Small intestine (tissue), 7 donors: Measurements from ENCODE around the gene DIDO1. TPM values are rescaled to one million over a fixed set of nuclear protein-coding genes. Genes with fewer than 3 reads are reported as not detected.
"Not testable (repeated sequence)": the region's sequence is repeated elsewhere in the genome, so short reads cannot be mapped to it uniquely, and the experiment has no call there.

Experiments used
- DNase-seq, 2 donors: peaks; one replicate each; pipeline versions ENCODE4 v3.0.0 to v3.0.0-alpha.2; 2013
- FAIRE-seq: peaks from 2 replicates; lab custom pipeline; 2012; peaks lifted over from hg19 to GRCh38; lab: Jason Lieb, UNC
- H3K27ac ChIP-seq, 3 donors: one replicate each; pipeline ENCODE4 v1.5.1; 2013; ENCODE audit warnings: low read length in 2 of 3, mild to moderate bottlenecking in 2 of 3, control low read depth in 1 of 3, inconsistent platforms in 1 of 3, low read depth in 1 of 3, moderate library complexity in 1 of 3
- H3K27me3 ChIP-seq, 3 donors: one replicate each; pipeline ENCODE4 v1.6.1; 2013; ENCODE audit warnings: low read length in 3 of 3, inconsistent platforms in 1 of 3; ENCODE audit not compliant: control insufficient read depth in 3 of 3, insufficient read depth in 3 of 3
- H3K36me3 ChIP-seq, 3 donors: one replicate each; pipeline ENCODE4 v1.6.1; 2013; ENCODE audit warnings: low read length in 3 of 3, inconsistent platforms in 1 of 3, low read depth in 1 of 3, mild to moderate bottlenecking in 1 of 3, moderate library complexity in 1 of 3; ENCODE audit not compliant: control insufficient read depth in 3 of 3, insufficient read depth in 2 of 3
- H3K4me1 ChIP-seq, 3 donors: one replicate each; pipeline ENCODE4 v1.6.1; 2013; ENCODE audit warnings: low read length in 2 of 3, inconsistent platforms in 1 of 3, low read depth in 1 of 3, mild to moderate bottlenecking in 1 of 3, moderate library complexity in 1 of 3; ENCODE audit not compliant: control insufficient read depth in 3 of 3, insufficient read depth in 2 of 3
- H3K4me3 ChIP-seq, 3 donors: one replicate each; pipeline ENCODE4 v1.5.1; 2013; ENCODE audit warnings: low read length in 3 of 3, control low read depth in 1 of 3, inconsistent platforms in 1 of 3, low read depth in 1 of 3, mild to moderate bottlenecking in 1 of 3, moderate library complexity in 1 of 3
- H3K9me3 ChIP-seq, 2 donors: one replicate each; pipeline ENCODE4 v1.6.1; 2013; ENCODE audit warnings: low read depth in 1 of 2, low read length in 1 of 2; ENCODE audit not compliant: control insufficient read depth in 2 of 2, insufficient read depth in 1 of 2
- WGBS, 3 donors: extraction: QIAGEN DNeasy Blood & Tissue Kit; methylation state at CpG; one replicate each; pipeline ENCODE4 v1.1.7; 2013; 5-methylcytosine and 5-hydroxymethylcytosine counted together
- polyA plus RNA-seq, 4 donors: library from polyadenylated mRNA; stranded (reverse) in 3 of 4; unstranded in 1 of 4; fragments of 200-250 nt in 3 of 4; fragments of 120-200 nt in 1 of 4; gene quantifications; one replicate each; pipeline versions ENCODE4 v1.2.1 to v1.2.3, GENCODE V29; 2013
- donor health status: healthy with polysubstance abuse.
- donor health status: control.
- donor health status: control.
- donor health status: Bipolar disorder and iron deficiency.
- donor health status: healthy.

Gene DIDO1
- polyA plus RNA-seq, 4 donors = 11.6 to 49.4 (median 15.7) TPM

DNA sequence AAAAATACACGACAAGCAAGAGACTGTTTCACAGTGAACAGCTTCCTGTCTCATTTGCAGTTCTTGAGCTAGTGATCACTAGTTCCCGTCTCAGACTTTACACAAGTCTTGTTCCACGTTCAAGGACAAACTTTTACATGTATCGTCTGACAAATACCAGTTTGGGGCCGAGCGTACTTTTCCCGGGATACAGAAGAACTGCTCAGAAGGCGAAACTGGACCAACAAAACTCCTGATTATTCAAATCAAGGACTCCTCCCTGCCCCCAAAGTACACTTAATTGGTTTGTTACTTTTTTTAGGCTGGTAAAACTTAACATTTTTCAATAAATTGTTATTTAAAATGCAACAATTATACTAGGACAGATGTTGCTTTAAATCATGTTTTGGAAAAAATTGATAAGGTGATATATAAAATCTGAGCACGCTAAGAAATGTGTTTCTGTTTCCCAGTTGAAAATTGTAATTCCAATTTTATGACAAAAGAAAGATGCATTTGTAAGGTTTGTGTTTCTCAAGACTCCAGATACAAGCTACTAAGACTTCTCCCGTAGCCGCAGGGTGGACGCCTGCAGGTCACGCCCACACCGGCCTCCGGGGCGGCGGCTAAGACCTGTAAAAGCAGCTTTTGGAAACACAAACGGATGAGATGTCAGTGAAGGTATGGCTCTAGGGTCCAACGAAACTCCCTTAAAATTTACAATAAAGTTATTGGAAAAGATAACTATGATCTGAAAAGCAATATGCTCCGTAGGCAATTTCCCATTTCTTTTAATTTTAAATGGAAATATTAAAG lies 47.9 kb downstream of the DIDO1 start:
- no peaks in the 10 kb centered on the region for H3K9me3 ChIP-seq
- peaks cover 0 to 20% (median 0%) of the 10 kb centered on the region in 3 donors for H3K4me1 ChIP-seq
- H3K27me3 ChIP-seq = no peaks in the 10 kb centered on the region
- DNase-seq (no peak), FAIRE-seq (no peak)
- H3K27ac ChIP-seq = no peak overlapping the region
- WGBS, 3 donors = 88 to 89% (median 88%) methylated on average over 20 of the region's 20 CpGs
- H3K36me3 ChIP-seq = peaks cover 4 to 31% (median 8%) of the 10 kb centered on the region in 3 donors
- H3K4me3 ChIP-seq = no peak overlapping the region

DNA sequence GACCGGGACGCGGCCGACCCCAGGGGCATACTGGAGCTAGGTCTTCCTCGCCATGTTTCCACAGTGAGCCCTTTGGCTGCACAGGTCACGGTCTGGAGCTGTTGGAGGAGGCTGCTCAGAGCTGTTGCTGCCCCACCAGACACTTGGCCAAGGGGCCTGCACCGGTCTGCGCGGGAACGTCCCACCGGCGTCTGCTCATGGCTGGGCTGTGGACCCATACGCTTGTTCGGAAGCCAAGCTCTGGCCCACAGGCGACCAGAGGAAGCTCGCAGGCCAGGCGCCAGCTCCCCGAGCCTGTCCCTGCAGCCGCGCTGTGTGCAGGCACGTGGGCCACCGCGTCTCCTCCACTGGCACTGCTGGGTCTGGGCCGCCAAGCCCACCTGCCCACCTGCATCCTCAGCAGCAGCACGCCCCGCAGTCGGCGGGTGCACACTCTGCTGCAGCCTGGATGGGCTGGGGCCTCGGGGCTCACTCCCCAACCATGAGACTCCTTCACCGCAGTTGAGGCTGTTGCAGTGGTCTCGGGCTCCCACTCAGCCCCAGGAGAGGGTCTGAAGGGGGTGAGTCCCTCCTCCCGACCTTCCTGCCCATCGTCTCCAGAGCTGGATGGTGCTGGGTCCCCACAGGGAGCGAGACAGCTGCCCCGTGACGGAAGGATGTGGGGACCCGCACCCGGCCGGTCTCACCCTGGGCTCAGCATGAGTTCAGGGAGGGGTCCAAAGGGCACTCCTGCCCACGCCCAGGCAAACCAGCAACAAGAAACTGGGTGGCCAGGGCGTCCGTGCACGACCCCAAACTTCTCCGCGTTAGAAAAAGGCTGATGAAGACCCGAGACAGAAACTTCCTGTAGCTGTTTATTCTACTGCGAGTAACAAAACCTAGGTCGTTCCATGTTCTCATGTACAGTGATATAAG lies 49.1 kb downstream of the DIDO1 start:
- peaks cover 4 to 31% (median 8%) of the 10 kb centered on the region in 3 donors for H3K36me3 ChIP-seq
- no peak overlapping the region for H3K4me3 ChIP-seq
- H3K27me3 ChIP-seq = peaks cover 0 to 2% (median 0%) of the 10 kb centered on the region in 3 donors
- 52 to 62% (median 59%) methylated on average over 38 to 48 of the region's 48 CpGs for WGBS, 3 donors
- DNase-seq = peak; percentile 31 to 43
- H3K9me3 ChIP-seq = no peaks in the 10 kb centered on the region
- peak overlapping the region in 1 of 3 donors; percentile 30 for H3K27ac ChIP-seq
- no peak for FAIRE-seq
- peaks cover 0 to 20% (median 0%) of the 10 kb centered on the region in 3 donors for H3K4me1 ChIP-seq

DNA sequence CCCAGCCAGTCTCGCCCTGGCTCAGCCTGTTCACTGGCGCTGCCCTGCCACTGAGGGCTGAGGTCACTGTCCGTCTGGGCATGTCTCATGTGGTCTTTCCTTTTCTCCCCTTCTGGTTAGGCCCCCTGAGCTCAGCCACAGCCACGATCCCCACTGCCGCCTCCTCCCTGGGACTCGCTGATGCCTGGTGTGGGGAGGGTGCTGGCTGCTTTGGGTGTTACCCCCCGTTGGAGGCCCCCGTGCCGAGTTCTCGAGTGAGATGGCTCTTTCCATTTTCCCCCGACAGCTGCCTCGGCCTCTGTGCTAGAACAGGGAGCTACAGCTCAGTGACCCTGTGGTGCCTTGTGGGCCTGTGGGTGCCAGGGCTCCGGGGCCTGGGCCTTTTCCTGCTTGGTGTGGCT lies 49.8 kb downstream of the DIDO1 start:
- H3K27ac ChIP-seq = peak overlapping the region in 1 of 3 donors; percentile 30
- 75 to 81% (median 78%) methylated on average over 11 to 13 of the region's 13 CpGs for WGBS, 3 donors
- H3K36me3 ChIP-seq = peaks cover 4 to 25% (median 8%) of the 10 kb centered on the region in 3 donors
- H3K27me3 ChIP-seq = peaks cover 0 to 4% (median 0%) of the 10 kb centered on the region in 3 donors
- no peak overlapping the region for H3K4me3 ChIP-seq
- DNase-seq = no peak
- no peak for FAIRE-seq
- H3K9me3 ChIP-seq = no peaks in the 10 kb centered on the region
- H3K4me1 ChIP-seq = peaks cover 0 to 20% (median 0%) of the 10 kb centered on the region in 3 donors

DNA sequence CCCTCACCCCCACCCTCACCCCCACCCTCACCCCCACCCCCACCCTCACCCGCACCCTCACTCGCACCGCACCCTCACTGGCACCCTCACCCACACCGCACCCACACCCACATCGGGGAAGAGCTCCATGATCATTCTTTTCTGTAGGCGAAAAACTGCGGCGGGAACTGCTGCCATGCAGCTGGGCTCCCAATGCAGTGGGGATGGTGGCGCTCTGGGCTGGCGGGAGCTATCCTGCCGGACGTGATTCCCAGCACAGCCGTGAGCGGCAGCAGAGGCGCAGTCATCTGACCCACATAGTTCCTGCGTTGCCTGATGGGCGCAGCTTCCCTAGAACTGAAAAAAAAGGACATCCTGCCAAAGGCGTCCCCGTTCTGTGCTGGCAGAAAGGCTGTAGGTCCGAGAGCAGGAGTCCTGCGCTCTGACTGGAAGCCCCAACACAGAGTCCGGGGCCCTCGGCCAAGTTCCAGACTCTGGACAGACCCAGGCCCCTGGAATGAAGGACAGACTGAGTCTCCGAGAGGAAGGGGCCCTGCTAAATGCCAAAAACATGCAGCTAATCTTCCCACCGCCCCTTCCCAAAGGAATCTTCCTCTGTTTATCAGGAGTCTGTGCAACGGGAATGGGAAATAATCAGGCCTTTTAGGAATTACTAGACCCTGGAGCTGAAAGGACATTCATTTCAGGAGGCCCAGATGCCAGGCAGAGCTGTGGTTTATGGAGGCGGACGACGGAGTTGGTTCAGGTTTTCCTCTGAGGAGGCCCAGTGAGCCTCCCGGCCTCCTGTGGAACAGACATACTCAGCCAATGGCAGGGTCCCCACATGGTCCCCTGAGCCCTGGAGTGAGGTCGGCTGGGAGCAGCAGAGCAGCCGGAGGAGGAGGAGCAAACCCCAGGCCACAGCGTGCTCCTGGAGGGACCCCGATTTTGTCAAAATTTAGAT lies 50.6 kb downstream of the DIDO1 start:
- peak overlapping the region in 2 of 3 donors; percentile 13 to 75 for H3K27ac ChIP-seq
- no peaks in the 10 kb centered on the region for H3K9me3 ChIP-seq
- WGBS, 3 donors = 32 to 44% (median 42%) methylated on average over 33 to 34 of the region's 34 CpGs
- no peak overlapping the region for H3K4me3 ChIP-seq
- H3K36me3 ChIP-seq = peaks cover 3 to 17% (median 4%) of the 10 kb centered on the region in 3 donors
- H3K27me3 ChIP-seq = peaks cover 0 to 7% (median 0%) of the 10 kb centered on the region in 3 donors
- peak; percentile 50 to 70 for DNase-seq
- no peak for FAIRE-seq
- H3K4me1 ChIP-seq = peaks cover 0 to 20% (median 0%) of the 10 kb centered on the region in 3 donors

DNA sequence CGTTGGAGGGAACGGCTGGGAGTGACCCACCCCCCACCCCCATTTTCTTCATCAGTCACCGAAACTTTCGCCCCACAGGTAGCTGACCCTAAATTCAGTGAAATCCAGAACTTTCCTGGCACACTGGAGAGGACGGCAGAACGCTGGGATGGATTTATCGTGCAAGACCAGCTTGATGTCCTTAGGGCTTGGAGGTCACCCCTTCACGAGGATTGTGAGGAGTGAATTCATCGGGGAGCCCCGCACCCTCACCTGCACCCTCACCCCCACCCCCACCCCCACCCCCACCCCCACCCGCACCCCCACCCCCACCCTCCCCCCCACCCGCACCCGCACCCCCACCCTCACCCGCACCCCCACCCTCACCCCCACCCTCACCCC lies 51.4 kb downstream of the DIDO1 start:
- 73 to 91% (median 86%) methylated on average over 9 to 10 of the region's 14 CpGs for WGBS, 3 donors
- H3K4me3 ChIP-seq = no peak overlapping the region
- peaks cover 0 to 9% (median 0%) of the 10 kb centered on the region in 3 donors for H3K36me3 ChIP-seq
- peaks cover 0 to 7% (median 0%) of the 10 kb centered on the region in 3 donors for H3K27me3 ChIP-seq
- no peaks in the 10 kb centered on the region for H3K9me3 ChIP-seq
- H3K27ac ChIP-seq = no peak overlapping the region
- FAIRE-seq (no peak), DNase-seq (no peak)
- peaks cover 0 to 20% (median 0%) of the 10 kb centered on the region in 3 donors for H3K4me1 ChIP-seq

DNA sequence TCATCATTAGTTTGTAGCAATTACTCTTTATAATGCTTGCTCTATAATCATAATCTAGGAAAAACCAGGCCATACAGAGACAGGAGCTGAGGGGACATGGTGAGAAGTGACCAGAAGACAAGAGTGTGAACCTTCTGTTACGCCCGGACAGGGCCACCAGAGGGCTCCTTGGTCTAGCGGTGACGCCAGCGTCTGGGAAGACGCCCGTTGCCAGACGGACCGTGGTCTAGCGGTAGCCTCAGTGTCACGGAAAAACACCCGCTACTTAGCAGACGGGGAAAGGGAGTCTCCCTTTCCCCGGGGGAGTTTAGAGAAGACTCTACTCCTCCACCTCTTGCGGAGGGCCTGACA lies 52.6 kb downstream of the DIDO1 start:
- H3K4me1 ChIP-seq = peaks cover 0 to 20% (median 0%) of the 10 kb centered on the region in 3 donors
- H3K27me3 ChIP-seq, H3K36me3 ChIP-seq, H3K27ac ChIP-seq, H3K4me3 ChIP-seq, FAIRE-seq, H3K9me3 ChIP-seq: not testable (repeated sequence)
- DNase-seq = peak in 1 of 2 donors; percentile 58
- 5 to 8% (median 7%) methylated on average over 14 to 15 of the region's 15 CpGs for WGBS, 3 donors

DNA sequence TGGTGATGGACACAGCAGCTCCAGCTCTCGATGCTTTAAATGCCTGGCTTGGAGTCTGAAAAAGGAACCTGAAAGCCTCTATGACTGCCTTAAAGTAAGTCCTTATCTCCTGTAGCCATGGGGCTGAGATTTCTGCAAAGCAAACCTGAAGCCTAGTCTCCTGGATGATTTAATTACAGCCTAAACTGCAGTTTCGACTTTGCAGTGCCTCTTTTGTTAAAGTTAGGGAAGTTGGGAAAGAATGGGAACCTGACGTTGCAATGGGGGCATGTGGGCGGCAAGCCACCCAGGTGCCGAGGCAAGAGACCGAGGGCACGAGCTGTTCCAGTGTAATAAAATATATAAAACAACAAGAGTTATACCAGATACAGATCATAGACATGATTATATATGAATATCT lies 53.0 kb downstream of the DIDO1 start:
- Histone ChIP-seq H3K9me3 (no peaks in the 10 kb centered on the region), H3K4me3 (no peak overlapping the region), H3K4me1 (peaks cover 0 to 20% (median 0%) of the 10 kb centered on the region in 3 donors), H3K27ac (no peak overlapping the region), H3K27me3 (peaks cover 0 to 7% (median 0%) of the 10 kb centered on the region in 3 donors), H3K36me3 (no peaks in the 10 kb centered on the region)
- DNase-seq = no peak
- 53 to 76% (median 57%) methylated on average over 7 of the region's 7 CpGs for whole genome bisulfite sequencing, 3 donors
- no peak for FAIRE-seq
